GM12873 (cell line): ENCODE results near the gene PRRT2.
A peak's percentile ranks its signal among the peaks of the same experiment; 100 is the strongest.

ENCODE experiments used
- TF ChIP-seq, protein P1 (sequence below): IDR thresholded peaks from 2 replicates; pipeline ENCODE4 v1.5.1; 2012; ENCODE audit warnings: low read depth, mild to moderate bottlenecking, moderate library complexity, low read length, control low read depth; ENCODE audit not compliant: insufficient read depth; ENCODE audit errors: missing control alignments

The PRRT2 gene

DNA sequence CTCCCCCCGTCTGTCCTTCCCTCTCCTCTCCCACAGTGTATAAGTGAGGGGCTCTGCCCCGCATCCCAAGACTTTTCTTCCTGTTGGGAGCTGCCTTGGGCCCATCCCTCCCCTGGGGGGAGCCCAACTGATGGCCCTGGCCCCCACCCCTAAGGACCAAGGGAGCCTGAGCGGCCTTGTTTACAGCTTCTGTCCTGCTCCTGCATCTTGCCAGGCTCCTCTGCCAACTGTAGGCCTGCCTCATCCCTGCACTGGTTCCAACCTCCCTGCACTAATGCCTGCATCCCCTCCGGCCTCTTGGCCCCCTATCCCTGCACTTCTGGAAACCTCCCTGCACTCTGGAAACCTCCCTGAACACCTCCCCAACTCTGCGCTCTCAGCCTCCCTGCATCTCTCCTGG is 2.6 kb downstream of the PRRT2 start:
- TF ChIP-seq, protein P1, sequence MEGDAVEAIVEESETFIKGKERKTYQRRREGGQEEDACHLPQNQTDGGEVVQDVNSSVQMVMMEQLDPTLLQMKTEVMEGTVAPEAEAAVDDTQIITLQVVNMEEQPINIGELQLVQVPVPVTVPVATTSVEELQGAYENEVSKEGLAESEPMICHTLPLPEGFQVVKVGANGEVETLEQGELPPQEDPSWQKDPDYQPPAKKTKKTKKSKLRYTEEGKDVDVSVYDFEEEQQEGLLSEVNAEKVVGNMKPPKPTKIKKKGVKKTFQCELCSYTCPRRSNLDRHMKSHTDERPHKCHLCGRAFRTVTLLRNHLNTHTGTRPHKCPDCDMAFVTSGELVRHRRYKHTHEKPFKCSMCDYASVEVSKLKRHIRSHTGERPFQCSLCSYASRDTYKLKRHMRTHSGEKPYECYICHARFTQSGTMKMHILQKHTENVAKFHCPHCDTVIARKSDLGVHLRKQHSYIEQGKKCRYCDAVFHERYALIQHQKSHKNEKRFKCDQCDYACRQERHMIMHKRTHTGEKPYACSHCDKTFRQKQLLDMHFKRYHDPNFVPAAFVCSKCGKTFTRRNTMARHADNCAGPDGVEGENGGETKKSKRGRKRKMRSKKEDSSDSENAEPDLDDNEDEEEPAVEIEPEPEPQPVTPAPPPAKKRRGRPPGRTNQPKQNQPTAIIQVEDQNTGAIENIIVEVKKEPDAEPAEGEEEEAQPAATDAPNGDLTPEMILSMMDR = no peak

DNA sequence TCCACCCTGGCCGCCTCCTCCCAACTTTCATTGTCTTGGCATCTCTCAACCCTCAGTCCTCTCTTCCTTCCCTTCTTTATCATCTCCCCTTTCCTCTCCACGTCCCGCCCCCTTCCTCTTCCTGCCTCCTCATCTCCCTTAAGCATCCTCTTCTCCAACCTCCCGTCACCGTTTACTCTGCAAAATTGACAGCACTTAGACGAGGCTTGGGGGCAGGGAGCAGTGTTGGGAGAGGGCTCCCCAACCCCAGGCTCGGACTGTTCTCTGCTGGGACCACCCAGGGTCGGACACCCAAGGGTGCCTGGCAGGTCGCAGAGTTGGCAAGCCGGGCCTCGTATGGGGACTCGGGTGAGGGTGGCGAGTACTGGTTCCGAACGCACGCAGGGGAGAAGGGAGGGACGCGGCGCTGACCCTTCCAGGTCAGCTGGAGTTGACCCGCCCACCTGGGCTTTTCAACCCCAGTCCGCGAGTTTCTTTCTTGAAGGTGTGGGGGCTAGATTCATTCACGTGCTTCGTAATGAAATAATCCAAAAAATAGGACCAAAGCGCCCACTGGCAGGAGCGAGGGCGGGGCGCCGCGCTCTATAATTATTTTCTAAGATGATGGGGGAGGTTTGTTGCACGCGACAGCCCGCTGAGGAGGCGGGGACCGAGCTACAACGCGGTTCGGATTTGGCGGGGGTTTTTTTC is 3.2 kb downstream of the PRRT2 start:
- TF ChIP-seq, protein P1 = no peak

DNA sequence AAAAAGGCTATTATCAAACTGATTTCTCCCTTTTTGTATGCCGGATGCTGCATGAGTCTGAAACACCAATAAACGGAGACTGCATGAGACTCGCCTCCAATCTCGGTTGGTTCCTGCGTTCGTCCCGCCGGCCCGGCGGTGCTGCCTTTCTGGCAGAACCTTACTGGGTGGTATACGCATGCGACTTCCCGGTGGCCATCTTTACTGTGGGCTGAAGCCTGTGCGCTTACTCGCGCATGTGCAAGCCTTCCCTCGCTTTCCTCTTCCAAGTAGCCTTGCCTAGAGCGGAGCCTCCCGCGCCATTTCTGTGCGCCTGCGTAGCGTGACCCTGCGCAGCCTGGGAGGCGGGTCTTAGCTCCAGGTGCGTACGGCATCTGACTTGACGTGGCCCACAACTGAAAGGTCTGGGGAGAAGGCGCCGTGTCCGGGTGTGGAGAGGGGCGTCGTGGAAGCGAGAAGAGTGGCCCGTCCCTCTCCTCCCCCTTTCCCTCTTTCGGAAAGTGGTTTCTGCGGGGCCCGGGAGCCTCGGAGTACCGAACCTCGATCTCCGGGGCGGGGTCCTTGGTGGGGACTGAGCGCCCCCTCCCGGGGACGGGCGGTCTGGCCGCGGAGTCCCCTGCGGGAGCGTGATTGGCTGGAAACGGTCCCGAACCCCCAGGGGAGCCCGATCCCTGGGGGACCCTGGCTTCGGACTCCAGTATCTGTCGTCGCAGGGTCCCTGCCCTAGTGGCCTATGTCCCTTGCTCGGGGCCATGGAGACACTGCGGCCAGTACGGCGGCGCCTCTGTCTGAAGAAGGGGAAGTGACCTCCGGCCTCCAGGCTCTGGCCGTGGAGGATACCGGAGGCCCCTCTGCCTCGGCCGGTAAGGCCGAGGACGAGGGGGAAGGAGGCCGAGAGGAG is 4.0 kb downstream of the PRRT2 start, which contains the start of gene PAGR1:
Gene PAGR1, plus strand, starts transcription at position 360 of the 901 bp plus-strand sequence. Its CDS starts 374 bp downstream, at position 734.
- TF ChIP-seq, protein P1 = peak; percentile 92

DNA sequence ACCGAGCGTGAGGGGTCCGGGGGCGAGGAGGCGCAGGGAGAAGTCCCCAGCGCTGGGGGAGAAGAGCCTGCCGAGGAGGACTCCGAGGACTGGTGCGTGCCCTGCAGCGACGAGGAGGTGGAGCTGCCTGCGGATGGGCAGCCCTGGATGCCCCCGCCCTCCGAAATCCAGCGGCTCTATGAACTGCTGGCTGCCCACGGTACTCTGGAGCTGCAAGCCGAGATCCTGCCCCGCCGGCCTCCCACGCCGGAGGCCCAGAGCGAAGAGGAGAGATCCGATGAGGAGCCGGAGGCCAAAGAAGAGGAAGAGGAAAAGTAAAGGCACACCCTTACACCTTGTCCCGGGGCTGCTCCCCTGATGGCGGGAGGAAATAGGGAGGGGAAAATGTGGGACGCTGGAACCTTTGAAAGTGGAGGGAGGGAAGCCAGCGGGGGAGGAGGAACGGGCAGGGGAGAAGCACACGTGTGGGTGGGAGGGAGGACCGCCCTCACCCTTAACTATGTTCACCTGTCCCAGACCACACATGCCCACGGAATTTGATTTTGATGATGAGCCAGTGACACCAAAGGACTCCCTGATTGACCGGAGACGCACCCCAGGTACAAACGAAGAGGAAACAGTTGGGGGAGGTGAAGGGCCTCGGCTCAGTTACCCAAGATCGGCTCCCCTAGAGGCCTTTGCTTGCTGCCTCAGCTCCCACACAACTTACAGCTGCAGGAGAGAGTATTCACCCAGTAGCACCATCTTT is 4.9 kb downstream of the PRRT2 start:
- TF ChIP-seq, protein P1 = peak; percentile 56

DNA sequence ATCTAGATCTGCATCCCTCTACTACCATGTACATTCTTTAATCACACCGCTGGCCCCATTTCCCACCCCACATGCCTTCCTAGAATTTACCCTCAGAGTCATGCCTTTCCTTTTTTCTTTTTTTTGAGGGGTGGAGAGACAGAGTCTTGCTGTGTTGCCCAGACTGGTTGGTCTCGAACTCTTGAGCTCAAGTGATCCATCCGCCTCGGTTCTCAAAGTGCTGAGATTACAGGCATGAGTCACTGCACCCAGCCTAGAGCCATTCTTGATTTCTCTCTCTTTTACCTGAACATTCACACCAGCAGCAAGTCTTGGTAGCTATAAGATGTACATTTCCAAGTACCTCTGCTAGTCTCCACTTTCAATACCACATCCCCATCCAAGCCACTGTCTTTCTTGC is 6.1 kb downstream of the PRRT2 start:
- TF ChIP-seq, protein P1 = no peak

DNA sequence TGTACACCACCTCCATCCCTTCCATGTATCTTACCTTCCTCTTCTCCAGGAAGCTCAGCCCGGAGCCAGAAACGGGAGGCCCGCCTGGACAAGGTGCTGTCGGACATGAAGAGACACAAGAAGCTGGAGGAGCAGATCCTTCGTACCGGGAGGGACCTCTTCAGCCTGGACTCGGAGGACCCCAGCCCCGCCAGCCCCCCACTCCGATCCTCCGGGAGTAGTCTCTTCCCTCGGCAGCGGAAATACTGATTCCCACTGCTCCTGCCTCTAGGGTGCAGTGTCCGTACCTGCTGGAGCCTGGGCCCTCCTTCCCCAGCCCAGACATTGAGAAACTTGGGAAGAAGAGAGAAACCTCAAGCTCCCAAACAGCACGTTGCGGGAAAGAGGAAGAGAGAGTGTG is 7.5 kb downstream of the PRRT2 start:
- TF ChIP-seq, protein P1 = no peak
